ENCODE results near the gene SRCAP. TPM values are rescaled to one million over a fixed set of nuclear protein-coding genes. Genes with fewer than 3 reads are reported as not detected.

The SRCAP gene
- total RNA-seq, 1 experiment from 2014 or later: 116 TPM

- H3K36me3 ChIP-seq (ENCODE audit: low read depth): peaks cover 31% of the 10 kb centered on the region
- TSS peak; percentile 16 for BruUV-seq (replicated peaks)
- no peak for DNase-seq
- peak overlapping the region; percentile 62 for H3K4me3 ChIP-seq
- peaks cover 43% of the 10 kb centered on the region for H3K79me2 ChIP-seq (ENCODE audit: low read depth)
- H3K9me3 ChIP-seq (ENCODE audit: insufficient read depth, low read depth): no peaks in the 10 kb centered on the region
- H3K9me2 ChIP-seq (ENCODE audit: insufficient read depth): no peaks in the 10 kb centered on the region
- peaks cover 26% of the 10 kb centered on the region for H3K4me1 ChIP-seq (replicated peaks; ENCODE audit: insufficient read depth)
- ChIA-PET CTCF (interaction anchor here (1.5 kb wide), 1 partner anchor 33 kb away, joined by 3 read pairs; no protein-coding TSS in a partner anchor), POLR2A (ENCODE audit: unreplicated experiment) (interaction anchor here (0.7 kb wide), 1 partner anchor 29 kb away, joined by 5 read pairs; no protein-coding TSS in a partner anchor)
- H2AFZ ChIP-seq: no peak overlapping the region
- H3F3A ChIP-seq (ENCODE audit: insufficient read depth, low read depth): peaks cover 22% of the 10 kb centered on the region
- peaks cover 30% of the 10 kb centered on the region for H4K20me1 ChIP-seq (ENCODE audit: insufficient read depth)
- peak overlapping the region; percentile 86; the same call in 1 of the 2 replicates for H3K27ac ChIP-seq
- H3K4me2 ChIP-seq: peak overlapping the region; percentile 97
- intact Hi-C loops (cut with micrococcal nuclease; ENCODE audit: unreplicated experiment): no loop called here
- H3K27me3 ChIP-seq (ENCODE audit: insufficient read depth, low read depth): no peaks in the 10 kb centered on the region
- TF ChIP-seq CTCF (conservative IDR thresholded peaks at IDR 0.05): no peak
- no peak for TF ChIP-seq EZH2 (IDR thresholded peaks at IDR 0.05; ENCODE audit: low read depth)
Measured at GRCh38 chr16:30660424-30661261, 38.3 kb upstream of the SRCAP start.

- TF ChIP-seq CTCF (conservative IDR thresholded peaks at IDR 0.05) (no peak), EZH2 (IDR thresholded peaks at IDR 0.05; ENCODE audit: low read depth) (no peak)
- no peaks in the 10 kb centered on the region for H3K9me2 ChIP-seq (ENCODE audit: insufficient read depth)
- no peak for DNase-seq
- peaks cover 31% of the 10 kb centered on the region for H4K20me1 ChIP-seq (ENCODE audit: insufficient read depth)
- H3K79me2 ChIP-seq (ENCODE audit: low read depth): peaks cover 43% of the 10 kb centered on the region
- H3K27me3 ChIP-seq (ENCODE audit: insufficient read depth, low read depth): no peaks in the 10 kb centered on the region
- H2AFZ ChIP-seq: no peak overlapping the region
- peaks cover 9% of the 10 kb centered on the region for H3F3A ChIP-seq (ENCODE audit: insufficient read depth, low read depth)
- BruUV-seq (replicated peaks): no TSS peak
- no peak overlapping the region for H3K27ac ChIP-seq
- peaks cover 16% of the 10 kb centered on the region for H3K4me1 ChIP-seq (replicated peaks; ENCODE audit: insufficient read depth)
- no peak overlapping the region for H3K4me2 ChIP-seq
- intact Hi-C loops (cut with micrococcal nuclease; ENCODE audit: unreplicated experiment): no loop called here
- H3K36me3 ChIP-seq (ENCODE audit: low read depth): peaks cover 42% of the 10 kb centered on the region
- no peaks in the 10 kb centered on the region for H3K9me3 ChIP-seq (ENCODE audit: insufficient read depth, low read depth)
- no peak overlapping the region for H3K4me3 ChIP-seq
- ChIA-PET POLR2A (ENCODE audit: unreplicated experiment) (no interaction called here), CTCF (no interaction called here)
Measured at GRCh38 chr16:30662449-30662848, 36.5 kb upstream of the SRCAP start.

GRCh38 chr16:30663038-30663437 lies 35.9 kb upstream of the SRCAP start:
- no peak for DNase-seq
- H3K4me2 ChIP-seq: no peak overlapping the region
- H3K27me3 ChIP-seq (ENCODE audit: insufficient read depth, low read depth): no peaks in the 10 kb centered on the region
- H3K4me1 ChIP-seq (replicated peaks; ENCODE audit: insufficient read depth): peaks cover 15% of the 10 kb centered on the region
- peaks cover 42% of the 10 kb centered on the region for H3K36me3 ChIP-seq (ENCODE audit: low read depth)
- ChIA-PET POLR2A (ENCODE audit: unreplicated experiment) (no interaction called here), CTCF (interaction anchor here (0.7 kb wide), 1 partner anchor 270 kb away, joined by 3 read pairs; no protein-coding TSS in a partner anchor)
- TF ChIP-seq EZH2 (IDR thresholded peaks at IDR 0.05; ENCODE audit: low read depth) (no peak), CTCF (conservative IDR thresholded peaks at IDR 0.05) (no peak)
- H3K9me3 ChIP-seq (ENCODE audit: insufficient read depth, low read depth): no peaks in the 10 kb centered on the region
- H4K20me1 ChIP-seq (ENCODE audit: insufficient read depth): peaks cover 31% of the 10 kb centered on the region
- intact Hi-C loops (cut with micrococcal nuclease; ENCODE audit: unreplicated experiment): no loop called here
- no peak overlapping the region for H2AFZ ChIP-seq
- H3K27ac ChIP-seq: no peak overlapping the region
- BruUV-seq (replicated peaks): no TSS peak
- no peaks in the 10 kb centered on the region for H3K9me2 ChIP-seq (ENCODE audit: insufficient read depth)
- H3K4me3 ChIP-seq: no peak overlapping the region
- H3F3A ChIP-seq (ENCODE audit: insufficient read depth, low read depth): peaks cover 6% of the 10 kb centered on the region
- peaks cover 43% of the 10 kb centered on the region for H3K79me2 ChIP-seq (ENCODE audit: low read depth)

All from PC-9 (cell line).